ENCODE results near the gene PRKAG2.

The PRKAG2 gene

DNA sequence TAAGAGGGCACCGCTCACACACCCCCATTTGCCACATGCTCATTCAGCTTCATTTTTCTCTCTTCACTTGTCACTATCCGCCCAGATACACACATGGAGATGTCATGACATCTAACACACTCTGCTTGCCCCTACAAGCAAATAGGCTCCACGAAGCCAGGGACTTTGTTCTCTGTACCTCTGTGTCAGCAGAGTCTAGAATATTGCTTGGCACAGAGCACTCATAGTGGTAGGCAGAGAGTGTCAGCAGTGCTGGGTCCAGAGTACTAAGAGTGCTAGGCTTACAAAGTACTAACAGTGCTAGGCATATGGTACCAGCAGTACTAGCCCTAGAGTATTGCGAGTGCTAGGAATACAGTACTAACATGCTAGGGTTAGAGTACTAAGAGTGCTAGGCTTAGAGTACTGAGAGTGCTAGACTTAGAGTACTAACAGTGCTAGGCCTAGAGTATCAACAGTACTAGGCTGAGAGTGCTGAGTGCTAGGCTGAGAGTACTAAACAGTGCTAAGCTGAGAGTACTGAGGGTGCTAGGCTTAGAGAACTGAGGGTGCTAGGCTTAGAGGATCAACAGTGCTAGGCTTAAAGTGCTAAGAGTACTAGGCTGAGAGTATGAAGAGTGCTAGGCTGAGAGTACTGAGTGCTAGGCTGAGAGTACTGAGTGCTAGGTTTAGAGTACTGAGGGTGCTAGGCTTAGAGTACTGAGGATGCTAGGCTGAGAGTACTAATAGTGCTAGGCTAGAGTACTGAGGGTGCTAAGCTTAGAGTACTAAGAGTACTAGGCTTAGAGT, 166.1 kb downstream of the PRKAG2 start:
- no peak for DNase-seq (ENCODE audit: low read depth)

DNA sequence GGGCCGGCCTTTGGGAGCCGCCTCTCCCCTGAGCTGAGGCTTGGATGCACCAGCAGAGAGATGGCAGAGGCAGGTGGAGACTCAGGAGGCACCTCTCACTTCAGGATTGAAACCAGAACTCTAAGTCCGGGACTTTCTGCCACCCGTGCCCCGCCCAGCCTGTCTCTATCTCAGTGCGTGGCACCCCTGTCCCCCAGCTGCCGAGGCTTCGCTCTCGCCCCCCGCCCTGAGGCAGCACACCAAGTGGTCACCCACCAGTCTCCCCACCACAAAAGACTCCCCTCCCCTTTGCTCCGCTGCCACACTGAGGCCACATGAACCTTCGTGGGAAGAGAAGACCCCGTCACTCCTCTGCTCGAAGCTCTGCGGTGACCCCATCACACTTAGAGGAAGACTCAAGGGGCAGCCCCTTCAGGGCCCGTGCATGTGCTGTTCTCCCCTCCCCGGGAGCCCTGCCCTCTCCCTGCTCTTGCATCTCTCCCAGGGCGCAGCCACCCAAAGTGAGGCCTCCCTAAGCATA, 166.7 kb downstream of the PRKAG2 start:
- no peak for DNase-seq (ENCODE audit: low read depth)

DNA sequence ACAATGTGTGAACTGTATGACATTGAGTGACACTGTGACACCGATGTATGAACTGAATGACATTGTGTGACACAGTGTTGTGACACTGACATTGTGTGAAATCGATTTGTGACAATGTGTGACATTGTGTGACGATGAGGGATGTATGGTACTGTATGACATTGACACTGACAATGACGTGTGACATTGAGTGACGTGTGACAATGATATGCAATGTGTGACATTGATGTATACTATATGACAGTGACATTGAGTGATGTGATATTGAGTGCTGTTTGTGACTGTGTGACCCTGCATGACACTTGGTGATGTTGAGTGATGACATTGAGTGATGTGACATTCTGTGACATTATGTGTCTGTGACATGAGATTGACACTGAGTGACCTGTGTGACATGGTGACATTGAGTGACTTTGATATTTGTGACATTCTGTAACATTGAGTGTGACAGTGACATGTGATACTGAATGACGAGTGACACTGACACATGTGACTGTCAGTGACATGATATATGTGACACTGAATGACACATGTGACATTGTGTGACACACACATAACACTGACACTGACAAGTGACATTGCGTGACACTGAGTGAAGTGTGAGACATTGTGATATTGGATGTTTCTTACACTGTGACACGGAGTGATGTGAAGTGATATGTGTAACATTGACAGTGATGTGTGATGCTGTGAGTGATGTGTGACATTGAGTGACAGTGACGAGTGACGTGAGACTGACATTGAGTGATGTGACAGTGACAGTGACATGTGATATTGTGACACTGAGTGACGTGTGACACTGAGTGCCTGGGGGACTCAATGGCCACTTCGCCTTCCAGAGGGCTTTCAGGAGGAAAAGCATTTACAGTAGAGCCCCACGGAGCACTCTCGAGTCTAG, 167.5 kb downstream of the PRKAG2 start:
- DNase-seq (ENCODE audit: low read depth) = no peak

DNA sequence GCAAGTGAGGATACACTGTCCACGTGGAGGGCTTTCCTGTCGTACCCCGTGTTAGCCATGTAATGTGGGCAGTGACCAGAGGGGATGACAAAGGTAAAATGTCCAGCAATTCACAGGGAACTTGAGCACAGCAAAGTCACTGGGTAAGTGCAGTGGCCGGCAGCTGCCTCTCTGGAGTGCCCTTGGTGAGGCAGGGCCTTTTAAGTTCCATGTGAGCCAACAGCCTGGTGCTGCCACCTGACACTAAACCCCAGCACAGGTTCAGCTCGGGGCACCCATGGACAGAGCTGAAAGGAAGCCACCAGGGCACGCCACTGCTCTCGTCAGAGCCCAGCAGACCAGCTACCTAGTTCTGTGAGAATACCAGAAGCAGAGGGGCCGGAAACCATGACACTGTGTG, 168.3 kb downstream of the PRKAG2 start:
- no peak for DNase-seq (ENCODE audit: low read depth)

DNA sequence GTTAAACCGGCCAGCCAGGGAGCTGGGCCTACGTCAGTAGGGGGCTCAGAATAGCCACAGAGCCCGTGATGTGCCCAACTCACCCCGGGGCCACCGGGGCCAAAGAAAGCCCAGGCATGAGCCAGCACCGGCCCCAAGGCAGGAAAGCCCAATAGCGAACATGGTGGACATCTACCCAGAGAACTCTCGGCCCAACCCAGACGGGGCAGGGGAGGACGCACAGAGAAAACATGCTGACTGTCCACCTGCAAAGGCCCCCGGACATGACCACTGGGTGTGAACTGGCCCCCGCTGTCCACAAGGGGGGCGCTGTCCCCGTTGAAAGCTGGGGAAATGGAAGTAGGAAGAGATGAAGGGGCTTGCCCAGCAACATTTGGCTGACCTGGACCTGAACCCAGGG, 169.2 kb downstream of the PRKAG2 start:
- no peak for DNase-seq (ENCODE audit: low read depth)

GRCh38 chr7:151707105-151707469, 169.8 kb downstream of the PRKAG2 start:
- no peak for DNase-seq (ENCODE audit: low read depth)

- no peak for DNase-seq (ENCODE audit: low read depth)
These were observed 170.4 kb downstream of the PRKAG2 start for GRCh38 chr7:151706277-151707104.

- no peak for DNase-seq (ENCODE audit: low read depth)
These were observed 171.2 kb downstream of the PRKAG2 start for GRCh38 chr7:151705636-151706276.

DNA sequence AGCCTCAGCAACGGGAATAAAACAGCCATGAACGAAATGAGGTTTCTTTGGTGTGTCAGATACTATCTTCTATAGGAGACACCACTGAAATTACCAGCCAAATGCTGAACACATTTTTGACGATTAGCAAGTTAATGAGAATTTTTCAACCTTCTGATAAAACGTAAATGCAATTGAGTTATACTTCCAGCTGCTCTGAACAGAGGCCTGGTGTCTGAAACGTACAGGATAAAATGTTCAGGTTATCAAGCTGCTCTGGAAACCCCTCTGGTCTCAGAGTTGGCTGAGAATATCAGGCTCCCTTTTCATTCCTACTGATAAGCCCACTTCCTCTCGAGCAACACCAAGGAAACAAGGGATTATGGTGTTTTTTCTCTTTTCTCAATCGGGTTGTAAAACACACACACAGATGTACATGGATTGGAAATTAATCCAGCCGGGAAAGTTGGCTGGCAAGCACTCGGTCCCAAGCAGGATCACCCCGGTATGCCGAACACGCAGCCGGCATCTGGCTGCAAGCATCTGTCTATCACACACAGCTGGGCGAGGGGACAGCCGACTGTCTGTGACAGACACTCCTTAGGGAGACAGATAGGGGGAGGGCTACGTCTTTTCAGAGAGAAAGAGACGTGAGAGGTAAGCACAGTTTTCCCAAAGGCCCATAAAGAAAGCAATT, 171.8 kb downstream of the PRKAG2 start:
- no peak for DNase-seq (ENCODE audit: low read depth)

- DNase-seq (ENCODE audit: low read depth) = no peak
These were observed 172.5 kb downstream of the PRKAG2 start for GRCh38 chr7:151704299-151704959.

GRCh38 chr7:151702961-151703360, 174.0 kb downstream of the PRKAG2 start:
- no peak for DNase-seq (ENCODE audit: low read depth)

- DNase-seq (ENCODE audit: low read depth) = no peak
These were observed 176.2 kb downstream of the PRKAG2 start for GRCh38 chr7:151700586-151701165.

GRCh38 chr7:151699928-151700319, 177.0 kb downstream of the PRKAG2 start:
- no peak for DNase-seq (ENCODE audit: low read depth)

DNA sequence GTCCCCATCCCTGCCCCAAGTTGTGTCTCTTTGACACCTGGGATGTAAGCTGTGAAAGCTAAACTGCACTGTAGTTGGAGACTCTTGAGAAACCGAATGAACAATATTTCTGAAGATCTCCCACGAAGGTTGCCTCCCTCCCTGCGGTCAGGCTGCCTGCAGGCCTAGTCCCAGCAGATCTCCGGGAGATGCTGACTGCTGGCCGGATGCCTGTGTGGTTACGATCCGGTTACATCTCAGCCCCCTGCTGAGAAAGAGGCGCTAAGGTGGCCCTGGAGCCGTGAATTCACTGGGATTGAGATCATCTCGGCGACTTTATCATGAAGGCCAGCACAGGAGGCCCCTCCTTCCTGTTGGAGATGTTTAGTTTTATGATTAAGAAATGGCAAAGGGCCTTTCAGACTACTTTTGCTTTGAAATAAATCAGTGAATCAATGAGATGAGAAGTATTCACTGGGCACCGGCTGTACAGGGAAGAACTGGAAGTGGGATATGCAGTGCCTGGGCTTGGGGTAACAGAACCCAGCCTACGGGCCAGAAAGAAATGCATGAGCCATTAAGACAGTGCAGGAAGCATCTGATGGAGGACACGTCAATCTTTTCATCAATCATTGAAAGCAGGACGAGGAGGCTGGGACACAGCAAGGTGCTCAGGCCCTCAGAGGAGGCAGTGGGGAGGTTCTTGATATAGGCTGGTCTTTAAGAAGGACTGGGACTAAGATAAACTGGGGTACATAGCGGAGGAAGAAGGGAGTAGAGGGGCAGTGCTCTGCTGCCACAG, 177.6 kb downstream of the PRKAG2 start:
- DNase-seq (ENCODE audit: low read depth) = no peak

DNA sequence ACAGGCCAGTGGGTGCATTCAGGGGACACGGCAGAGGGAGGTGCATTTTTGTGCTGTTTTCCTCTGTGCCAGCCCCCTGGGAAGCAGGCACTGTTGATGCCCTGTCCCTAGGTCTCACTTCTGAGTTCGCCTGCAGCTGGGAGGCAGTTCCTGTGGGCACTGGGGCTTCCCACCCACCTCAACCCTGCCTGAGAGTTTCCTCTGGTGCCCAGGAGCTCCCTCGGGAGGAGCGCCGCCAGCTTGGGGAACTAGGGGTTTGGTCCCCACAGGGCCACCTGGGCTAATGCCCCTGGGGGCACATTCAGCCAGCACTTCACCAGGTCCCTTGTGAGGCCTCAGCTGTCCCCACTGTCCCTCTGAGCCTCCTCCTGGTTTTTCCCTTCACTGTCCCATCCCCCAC, 179.0 kb downstream of the PRKAG2 start:
- DNase-seq (ENCODE audit: low read depth) = no peak

DNA sequence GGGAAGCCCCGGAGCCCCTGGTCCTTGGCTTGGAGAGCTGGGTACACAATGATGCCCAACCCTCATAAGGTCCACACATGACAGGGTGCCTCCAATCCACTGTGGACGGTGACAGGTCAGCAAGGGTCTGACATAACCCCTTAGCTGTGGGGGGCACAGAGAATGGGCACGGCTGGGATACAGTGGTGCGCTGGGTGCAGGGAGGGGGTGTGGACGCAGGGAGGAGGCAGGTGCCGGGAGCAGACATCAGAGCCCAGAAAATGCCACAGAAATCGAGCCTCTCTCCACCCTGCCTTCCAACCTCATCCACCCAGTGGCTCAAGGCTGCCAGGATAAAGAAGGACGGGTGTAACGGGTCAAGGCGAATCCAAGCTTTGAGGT, 179.4 kb downstream of the PRKAG2 start:
- DNase-seq (ENCODE audit: low read depth) = no peak

GRCh38 chr7:151696721-151697514, 180.0 kb downstream of the PRKAG2 start:
- DNase-seq (ENCODE audit: low read depth) = no peak

GRCh38 chr7:151695951-151696541, 180.9 kb downstream of the PRKAG2 start:
- DNase-seq (ENCODE audit: low read depth) = no peak
